Umbilical cord (tissue), 2 donors: ENCODE results near the gene TPD52L1. TPM values are rescaled to one million over a fixed set of nuclear protein-coding genes. Genes with fewer than 3 reads are reported as not detected.

Experiments used
- DNase-seq: peaks from one replicate; pipeline ENCODE4 v3.0.0-alpha.2; 2015; ENCODE audit warnings: low spot score
- total RNA-seq: library from RNA; depleted of rRNA; stranded (reverse); fragments of >200 nt; gene quantifications from one replicate; pipeline ENCODE4 v1.2.3, GENCODE V29; 2014; ENCODE audit warnings: low replicate concordance; ENCODE audit not compliant: insufficient read depth

TPD52L1 gene
- total RNA-seq, 1 donor from 2014 or later = 155 TPM

DNA sequence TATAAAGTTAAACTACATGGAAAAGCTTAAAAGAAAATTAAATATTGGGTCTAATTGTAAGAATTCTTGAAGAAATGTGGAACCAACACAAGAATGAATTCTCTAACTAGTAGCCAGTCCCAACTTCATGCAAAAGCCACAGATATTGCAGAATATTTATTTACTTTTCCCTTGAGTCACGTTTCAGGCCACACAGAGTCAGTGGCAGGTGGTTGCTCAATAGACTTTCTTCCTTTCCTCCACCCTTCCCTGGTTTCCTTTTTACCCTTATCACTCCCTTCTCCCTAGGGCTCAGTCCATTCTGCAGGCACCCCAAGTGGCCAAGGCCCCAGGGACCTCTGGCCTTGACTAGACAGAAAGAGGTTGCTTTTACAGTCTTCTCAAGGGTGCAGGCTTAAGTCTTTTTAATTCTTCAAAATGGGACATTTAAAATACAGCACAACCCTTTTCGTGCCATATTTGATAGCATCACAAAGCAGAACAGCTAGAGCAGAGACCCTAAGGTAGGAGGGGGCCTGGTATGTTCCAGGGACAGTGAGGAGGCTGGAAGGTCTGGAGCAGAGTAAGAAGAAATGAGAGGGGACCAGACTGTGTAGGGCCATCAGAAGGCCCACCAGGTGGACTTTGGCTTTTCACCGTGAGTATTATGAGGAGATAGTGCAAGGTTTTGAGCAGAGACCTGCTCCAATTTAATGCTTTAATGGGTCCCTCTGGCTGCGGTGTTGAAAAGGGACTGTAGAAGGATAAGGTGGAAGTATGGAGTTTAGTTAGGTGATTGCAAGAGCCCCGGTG lies 83.2 kb downstream of the TPD52L1 start:
- no peak for DNase-seq

GRCh38 chr6:125237764-125238163 lies 84.2 kb downstream of the TPD52L1 start:
- DNase-seq = no peak

- DNase-seq = no peak
Observed at GRCh38 chr6:125245109-125245508, 91.5 kb downstream of the TPD52L1 start.

DNA sequence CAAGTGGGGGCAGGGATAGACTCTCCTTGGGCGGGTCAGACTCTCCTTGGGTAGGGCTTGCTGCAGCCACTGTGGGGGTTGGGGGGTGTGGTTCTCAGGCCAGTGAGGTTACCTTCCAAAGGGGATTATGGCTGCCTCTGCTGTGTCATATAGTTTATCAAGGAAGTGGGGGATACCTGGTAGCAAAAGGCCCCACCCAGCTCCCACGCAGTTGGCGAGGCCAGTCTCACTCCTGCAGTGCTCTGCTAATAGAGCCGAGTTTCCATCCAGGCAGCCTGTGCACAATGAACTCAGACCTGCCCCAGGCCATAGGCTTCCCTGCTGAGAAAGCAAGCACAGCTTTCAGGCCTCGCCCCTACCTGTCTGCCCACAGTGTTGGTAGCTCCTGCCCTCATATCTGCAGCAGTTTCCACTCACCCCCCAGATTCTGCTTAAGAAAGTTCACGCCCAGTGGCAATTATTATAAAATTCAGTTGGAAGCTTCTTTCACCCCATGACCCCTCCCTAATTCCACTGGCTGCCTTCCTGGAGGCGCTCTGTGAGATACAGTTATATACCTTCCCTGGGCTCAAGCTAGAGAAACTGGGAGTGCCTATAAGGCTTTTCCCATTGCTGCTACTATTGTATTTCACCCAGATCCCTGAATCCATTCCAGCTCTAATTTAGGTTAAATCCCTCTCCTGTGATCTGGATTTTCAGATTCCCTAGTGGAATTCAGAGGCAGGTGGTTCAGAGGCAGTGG lies 92.1 kb downstream of the TPD52L1 start:
- DNase-seq = no peak

DNA sequence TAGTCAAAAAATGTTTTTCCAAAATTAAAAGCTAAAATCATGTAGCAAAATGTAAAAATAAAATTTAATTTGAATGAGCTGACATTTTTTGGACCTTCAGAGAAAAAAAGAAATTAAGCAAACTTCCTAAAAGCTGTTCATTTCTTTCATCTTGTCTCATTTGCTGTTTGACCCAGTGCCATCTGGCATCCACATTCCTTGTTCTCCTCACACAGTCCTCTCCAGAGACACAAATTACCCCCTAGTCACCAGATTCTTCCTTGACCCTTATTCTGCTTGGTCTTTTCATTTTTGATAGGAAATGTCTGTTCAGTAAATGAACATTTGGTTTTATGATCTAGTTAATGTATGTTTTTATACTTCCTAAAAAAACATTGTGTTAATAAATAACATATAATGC lies 93.0 kb downstream of the TPD52L1 start:
- DNase-seq = no peak

GRCh38 chr6:125248136-125248535 lies 94.6 kb downstream of the TPD52L1 start:
- DNase-seq = no peak

DNA sequence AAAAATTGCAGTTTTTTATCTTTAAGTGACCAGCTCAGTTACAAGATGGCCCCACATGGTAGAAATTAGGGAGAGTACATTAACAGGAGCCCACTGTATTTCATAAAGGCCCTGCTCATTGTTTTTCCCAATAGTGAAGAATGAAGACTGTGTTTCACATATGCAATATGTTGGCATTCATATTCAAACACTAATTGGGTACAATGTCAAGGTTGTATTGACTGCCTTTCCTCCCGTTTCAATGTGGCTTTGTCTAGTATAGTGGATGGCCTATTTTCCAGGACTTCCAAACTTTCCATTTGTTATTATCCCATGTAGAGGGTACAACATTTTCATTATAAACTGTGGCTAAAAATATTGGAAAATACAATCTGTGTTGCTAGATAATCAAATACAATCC lies 96.9 kb downstream of the TPD52L1 start:
- no peak for DNase-seq

DNA sequence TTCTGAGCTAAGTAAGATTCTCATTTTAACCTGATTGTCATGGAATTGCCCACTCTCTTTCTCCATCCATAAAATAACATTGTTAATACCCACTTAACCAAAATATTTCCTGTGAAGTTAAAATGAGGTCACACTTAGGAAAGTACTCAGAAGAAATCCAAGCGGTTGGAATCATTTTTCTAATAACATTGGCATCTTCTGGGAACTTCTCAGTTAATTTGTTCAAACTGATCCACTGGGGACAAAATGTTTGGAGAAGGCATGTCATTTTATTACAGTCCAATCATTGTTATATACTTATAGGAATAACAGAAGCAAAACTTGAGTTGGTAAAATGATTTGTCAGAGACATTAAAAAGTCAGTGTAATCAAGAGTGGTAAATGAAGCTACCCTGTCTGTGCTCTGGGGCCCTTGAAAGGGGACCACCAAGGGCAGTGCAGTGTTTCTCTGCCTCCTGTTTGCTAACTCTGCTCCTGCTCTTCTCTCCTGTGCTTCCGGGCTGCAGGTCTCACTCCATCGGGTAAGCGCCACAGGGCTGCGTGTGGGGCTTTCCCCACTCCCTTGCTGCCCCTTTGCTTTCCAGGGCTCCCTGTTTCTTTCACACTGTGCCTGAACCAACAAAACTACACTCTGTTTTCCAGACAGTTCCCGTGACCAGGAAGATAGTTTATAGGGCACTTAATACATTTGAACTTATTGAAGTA lies 98.1 kb downstream of the TPD52L1 start:
- no peak for DNase-seq

DNA sequence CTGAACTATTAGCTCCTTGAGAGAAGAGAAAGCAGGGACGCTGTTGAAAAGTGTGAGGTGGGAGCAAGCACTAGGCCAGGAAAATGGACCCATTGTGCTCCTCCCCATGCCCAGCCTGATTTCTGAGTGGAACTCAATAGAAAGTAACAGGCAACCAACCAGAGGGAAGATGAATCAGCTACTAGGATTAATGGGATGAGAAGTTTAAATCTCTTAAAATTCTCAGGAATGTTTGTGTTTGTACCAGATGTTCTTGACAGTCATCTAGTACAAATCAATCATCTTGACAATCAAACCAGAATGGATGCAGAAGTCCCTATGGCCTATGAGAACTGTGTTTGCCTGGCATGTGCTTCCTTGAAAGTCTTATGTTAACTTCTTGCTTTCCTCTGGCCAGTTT lies 99.3 kb downstream of the TPD52L1 start:
- peak; percentile 60 for DNase-seq

- no peak for DNase-seq
Observed at GRCh38 chr6:125253881-125254280, 100.3 kb downstream of the TPD52L1 start.

DNA sequence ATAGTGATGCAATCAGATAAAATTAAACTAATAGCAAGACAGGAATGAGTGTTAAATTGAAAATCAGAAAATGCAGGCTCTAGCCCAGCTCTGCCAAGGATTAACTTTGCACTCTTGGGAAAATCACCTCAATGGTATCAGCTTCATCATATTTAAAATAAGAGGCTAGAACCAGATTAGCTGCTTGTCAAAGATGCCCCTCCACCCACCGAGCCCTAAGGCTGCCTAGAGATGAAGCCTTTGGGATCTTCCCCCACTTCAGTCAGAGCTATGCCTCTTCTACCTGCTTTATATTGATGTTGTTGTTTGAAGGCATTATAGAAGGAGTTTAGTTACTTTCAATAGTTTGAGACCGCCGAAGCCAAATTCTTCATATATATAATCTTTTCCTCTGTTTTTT lies 100.7 kb downstream of the TPD52L1 start:
- no peak for DNase-seq

- DNase-seq = no peak
Observed at GRCh38 chr6:125255201-125255600, 101.6 kb downstream of the TPD52L1 start.

DNA sequence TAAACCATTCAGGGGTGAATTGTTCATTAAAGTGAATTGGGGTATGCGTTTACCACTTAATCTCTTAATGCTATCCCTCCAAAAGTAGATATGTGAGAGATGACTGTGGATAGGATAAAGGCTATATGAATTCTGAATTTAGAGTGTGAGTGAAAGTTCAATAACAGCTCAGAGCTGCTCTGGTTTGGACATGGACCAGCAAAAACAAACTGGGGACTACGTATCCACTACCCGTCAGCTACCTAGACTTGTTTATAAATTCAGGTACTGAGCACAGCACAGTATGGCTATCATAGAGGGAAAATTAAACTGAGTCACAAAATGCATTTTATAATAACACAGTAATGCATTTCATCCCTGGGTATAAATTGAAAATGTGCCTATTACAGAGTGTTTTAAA lies 103.8 kb downstream of the TPD52L1 start:
- no peak for DNase-seq

DNA sequence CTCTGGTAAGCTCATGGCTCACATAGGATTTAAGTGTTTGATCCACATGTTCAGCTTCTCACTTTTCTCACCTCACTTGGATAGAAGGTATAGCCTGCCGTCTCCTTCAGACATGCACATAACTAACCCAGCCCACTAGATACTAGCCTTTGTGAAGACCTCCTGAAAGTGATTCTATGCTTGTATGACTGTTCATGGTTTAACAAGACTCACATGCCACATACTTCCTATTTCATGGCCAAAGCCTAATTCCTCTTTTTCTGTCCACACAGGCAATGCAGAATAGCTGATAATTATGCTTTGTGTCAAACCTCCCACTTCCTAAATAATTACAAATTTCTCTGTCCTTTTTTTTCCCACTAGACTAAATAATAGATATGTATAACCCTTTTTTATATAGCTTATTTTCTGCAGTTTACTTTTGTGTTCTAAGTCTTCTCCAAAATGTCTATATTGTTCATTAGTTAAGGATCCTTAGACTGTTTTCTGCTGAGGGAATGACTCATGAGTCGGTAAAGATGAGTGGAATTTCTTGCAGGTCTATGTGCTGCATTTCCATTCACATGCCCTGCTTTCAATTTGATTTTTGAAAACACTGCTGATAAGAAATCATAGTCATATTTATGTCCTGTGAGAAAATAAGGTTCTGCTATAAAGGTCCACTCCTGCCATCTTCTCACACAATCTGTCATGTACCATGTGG lies 105.2 kb downstream of the TPD52L1 start:
- DNase-seq = no peak

- no peak for DNase-seq
Observed at GRCh38 chr6:125259354-125259736, 105.8 kb downstream of the TPD52L1 start.

GRCh38 chr6:125262016-125263013 lies 108.7 kb downstream of the TPD52L1 start:
- no peak for DNase-seq

- no peak for DNase-seq
Observed at GRCh38 chr6:125264476-125264875, 110.9 kb downstream of the TPD52L1 start.

- DNase-seq = no peak
Observed at GRCh38 chr6:125267806-125268523, 114.4 kb downstream of the TPD52L1 start.

DNA sequence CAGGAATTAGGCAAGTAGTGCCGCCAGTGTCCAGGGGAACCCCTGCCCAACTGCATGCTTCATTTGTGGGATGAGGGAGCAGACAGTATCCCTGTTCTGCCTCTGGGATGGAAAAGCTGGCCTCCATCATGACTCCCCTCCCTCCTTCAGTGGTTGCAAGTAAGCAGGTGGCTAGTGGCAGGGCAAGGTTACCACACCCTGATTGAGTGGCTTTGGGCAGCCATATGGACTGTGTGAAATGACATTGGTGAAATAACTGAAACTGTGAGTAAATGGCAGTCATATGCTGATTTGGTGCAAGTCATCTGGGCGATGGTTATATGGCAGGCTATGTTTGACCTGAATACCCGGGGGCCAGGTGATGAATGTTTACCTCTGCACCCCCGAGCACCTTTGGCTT lies 115.2 kb downstream of the TPD52L1 start:
- no peak for DNase-seq
